Mucosa of descending colon (tissue), 3 donors: ENCODE results near the gene TNFRSF6B. TPM values are rescaled to one million over a fixed set of nuclear protein-coding genes. Genes with fewer than 3 reads are reported as not detected.

Experiments used
- ATAC-seq: fragments of 200-7000 bp; cut with Tn5 transposase; one replicate; pipeline ENCODE4 v1.9.1; 2020; ENCODE audit warnings: mild to moderate bottlenecking, moderate library complexity
- DNase-seq, 3 donors: peaks; one replicate each; pipeline ENCODE4 v3.0.0-alpha.2; 2020
- H3K36me3 ChIP-seq: fragments of 200-600 bp; one replicate; pipeline ENCODE4 v1.8.0; 2021; ENCODE audit warnings: low read depth, mild to moderate bottlenecking
- H3K4me1 ChIP-seq: fragments of 200-600 bp; one replicate; pipeline ENCODE4 v1.8.0; 2021; ENCODE audit warnings: low read depth, mild to moderate bottlenecking
- H3K4me3 ChIP-seq: fragments of 200-600 bp; one replicate; pipeline ENCODE4 v1.8.0; 2021; ENCODE audit warnings: mild to moderate bottlenecking
- H3K9me3 ChIP-seq: fragments of 200-600 bp; one replicate; pipeline ENCODE4 v1.8.0; 2021; ENCODE audit warnings: mild to moderate bottlenecking
- CTCF ChIP-seq: fragments of 200-600 bp; IDR thresholded peaks from one replicate; pipeline ENCODE4 v1.8.0; 2022; ENCODE audit warnings: antibody characterized with exemption, mild to moderate bottlenecking
- intact Hi-C, 2 donors: fragments of 100-400 bp; cut with DNase I in 1 of 2; cut with micrococcal nuclease in 1 of 2; formaldehyde crosslinking; loops; one replicate each; pipeline versions ENCODE4 v1.11.0 to v1.11.1; 2022; cut with DNase I, micrococcal nuclease
- total RNA-seq, 3 donors: library from RNA; stranded (reverse); fragmentation: NEBNext Ultra II Directional in 2 of 3; extraction: Animal tissue kit (Norgen Biotek cat#: 25700) in 2 of 3; gene quantifications; one replicate each; pipeline versions ENCODE4 v1.2.1 to v1.2.4, GENCODE V29; 2021 to 2023
- donor health status: DM: no; HTN: no; CAD: no; lungs with moderate emphysema.
- donor health status: DM: no; HTN: no; CAD: no.
- donor health status: DM: no; HTN: yes; CAD: no.

The TNFRSF6B gene
- total RNA-seq, 3 donors from 2014 or later, result 19.7 TPM; not detected in 2

GRCh38 chr20:63741676-63742380 is 45.4 kb downstream of the TNFRSF6B start:
- no peak for TF ChIP-seq CTCF
- peaks cover 3% of the 10 kb centered on the region for H3K36me3 ChIP-seq
- H3K9me3 ChIP-seq, result no peaks in the 10 kb centered on the region
- intact Hi-C loops, result no loop called here
- DNase-seq, result peak in 1 of 3 donors; percentile 60
- ATAC-seq, result no peak
- peaks cover 31% of the 10 kb centered on the region for H3K4me1 ChIP-seq
- H3K4me3 ChIP-seq, result no peak overlapping the region

- intact Hi-C loops, result no loop called here
- peaks cover 25% of the 10 kb centered on the region for H3K4me1 ChIP-seq
- peaks cover 3% of the 10 kb centered on the region for H3K36me3 ChIP-seq
- H3K9me3 ChIP-seq, result no peaks in the 10 kb centered on the region
- H3K4me3 ChIP-seq, result no peak overlapping the region
- peak in 1 of 3 donors; percentile 57 for DNase-seq
- TF ChIP-seq CTCF, result no peak
- ATAC-seq, result no peak
Measured at GRCh38 chr20:63742381-63743024, 46.1 kb downstream of the TNFRSF6B start.

GRCh38 chr20:63743210-63743970 is 46.9 kb downstream of the TNFRSF6B start:
- H3K4me1 ChIP-seq, result peaks cover 16% of the 10 kb centered on the region
- H3K9me3 ChIP-seq, result no peaks in the 10 kb centered on the region
- TF ChIP-seq CTCF, result no peak
- ATAC-seq (no peak), DNase-seq (peak in 1 of 3 donors; percentile 43)
- peaks cover 3% of the 10 kb centered on the region for H3K36me3 ChIP-seq
- intact Hi-C loops, result no loop called here
- H3K4me3 ChIP-seq, result no peak overlapping the region

- intact Hi-C loops, result no loop called here
- no peak for ATAC-seq
- no peak for TF ChIP-seq CTCF
Measured at GRCh38 chr20:63744158-63744557, 47.7 kb downstream of the TNFRSF6B start.

GRCh38 chr20:63744574-63745423 is 48.3 kb downstream of the TNFRSF6B start:
- peaks cover 3% of the 10 kb centered on the region for H3K36me3 ChIP-seq
- H3K9me3 ChIP-seq, result no peaks in the 10 kb centered on the region
- intact Hi-C loops, result no loop called here
- ATAC-seq, result no peak
- H3K4me3 ChIP-seq, result no peak overlapping the region
- TF ChIP-seq CTCF, result no peak
- peak in 1 of 3 donors; percentile 37 for DNase-seq
- peaks cover 10% of the 10 kb centered on the region for H3K4me1 ChIP-seq

More at GRCh38 chr20:63744158-63744557, 47.7 kb downstream of the TNFRSF6B start:
- no peak for DNase-seq
- H3K36me3 ChIP-seq, result peaks cover 3% of the 10 kb centered on the region
- H3K9me3 ChIP-seq, result no peaks in the 10 kb centered on the region
- H3K4me1 ChIP-seq, result peaks cover 10% of the 10 kb centered on the region
- no peak overlapping the region for H3K4me3 ChIP-seq
